ENCODE results near the gene RERE.

RERE gene

GRCh38 chr1:8363186-8363766 is 454.2 kb downstream of the RERE start:
- no peak for DNase-seq (ENCODE audit: low read depth)

- DNase-seq (ENCODE audit: low read depth) = no peak
These were observed 454.7 kb downstream of the RERE start for GRCh38 chr1:8362701-8363101.

- no peak for DNase-seq (ENCODE audit: low read depth)
These were observed 456.1 kb downstream of the RERE start for GRCh38 chr1:8361198-8361849.

- no peak for DNase-seq (ENCODE audit: low read depth)
These were observed 456.8 kb downstream of the RERE start for GRCh38 chr1:8360493-8361197.

- DNase-seq (ENCODE audit: low read depth) = no peak
These were observed 457.6 kb downstream of the RERE start for GRCh38 chr1:8359617-8360481.

- no peak for DNase-seq (ENCODE audit: low read depth)
These were observed 458.4 kb downstream of the RERE start for GRCh38 chr1:8358897-8359616.

GRCh38 chr1:8358241-8358896 is 459.1 kb downstream of the RERE start:
- DNase-seq (ENCODE audit: low read depth) = no peak

- no peak for DNase-seq (ENCODE audit: low read depth)
These were observed 459.9 kb downstream of the RERE start for GRCh38 chr1:8357329-8358101.

GRCh38 chr1:8356256-8357209 is 460.9 kb downstream of the RERE start:
- no peak for DNase-seq (ENCODE audit: low read depth)

GRCh38 chr1:8355439-8356255 is 461.8 kb downstream of the RERE start:
- DNase-seq (ENCODE audit: low read depth) = no peak

GRCh38 chr1:8354038-8354437 is 463.4 kb downstream of the RERE start:
- DNase-seq (ENCODE audit: low read depth) = no peak

GRCh38 chr1:8352886-8353785 is 464.3 kb downstream of the RERE start:
- DNase-seq (ENCODE audit: low read depth) = no peak

GRCh38 chr1:8352471-8352845 is 465.0 kb downstream of the RERE start:
- DNase-seq (ENCODE audit: low read depth) = no peak

GRCh38 chr1:8351693-8352470 is 465.6 kb downstream of the RERE start:
- DNase-seq (ENCODE audit: low read depth) = no peak

GRCh38 chr1:8350914-8351684 is 466.3 kb downstream of the RERE start:
- no peak for DNase-seq (ENCODE audit: low read depth)

- no peak for DNase-seq (ENCODE audit: low read depth)
These were observed 467.5 kb downstream of the RERE start for GRCh38 chr1:8349961-8350360.
